ENCODE results near the gene SMC1B.
"Not testable (repeated sequence)": the region's sequence is repeated elsewhere in the genome, so short reads cannot be mapped to it uniquely, and the experiment has no call there.

SMC1B gene

GRCh38 chr22:45310331-45310976, 102.9 kb downstream of the SMC1B start:
- peak overlapping the region; percentile 66 to 96 (median 85) for H3K4me3 ChIP-seq
- peak overlapping the region; percentile 23 to 95 (median 84) for H3K27ac ChIP-seq

- H3K27ac ChIP-seq, result peak within 1 kb of the TSS; percentile 23 to 95 (median 84)
Observed at GRCh38 chr22:45309422-45310227, 103.8 kb downstream of the SMC1B start, which contains the start of gene FAM118A. TSS of gene FAM118A (plus strand) at chr22:45309934. CDS start at chr22:45322380, 12,446 bp downstream.

GRCh38 chr22:45308957-45309421, 104.4 kb downstream of the SMC1B start:
- peak overlapping the region; percentile 66 to 96 (median 85) for H3K4me3 ChIP-seq
- H3K27ac ChIP-seq, result peak overlapping the region in 20 of 21 experiments; percentile 62 to 94 (median 84)

More at GRCh38 chr22:45309422-45310227, 103.8 kb downstream of the SMC1B start, which contains the start of gene FAM118A:
- H3K4me3 ChIP-seq, result peak within 1 kb of the TSS; percentile 66 to 96 (median 85)

GRCh38 chr22:45308391-45308956, 104.9 kb downstream of the SMC1B start:
- peak overlapping the region in 17 of 21 experiments; percentile 41 to 94 (median 84) for H3K27ac ChIP-seq
- H3K4me3 ChIP-seq, result peak overlapping the region in 1 of 7 experiments; percentile 85

- Histone ChIP-seq H3K4me3 (no peak overlapping the region), H3K27ac (no peak overlapping the region)
Observed at GRCh38 chr22:45306139-45306538, 107.3 kb downstream of the SMC1B start.

GRCh38 chr22:45305456-45306075, 107.8 kb downstream of the SMC1B start:
- no peak overlapping the region for H3K4me3 ChIP-seq
- H3K27ac ChIP-seq, result peak overlapping the region in 1 of 21 experiments; percentile 24

- peak overlapping the region in 1 of 21 experiments; percentile 24 for H3K27ac ChIP-seq
Observed at GRCh38 chr22:45304971-45305370, 108.4 kb downstream of the SMC1B start.

GRCh38 chr22:45303181-45303580, 110.2 kb downstream of the SMC1B start:
- Histone ChIP-seq H3K27ac (peak overlapping the region in 1 of 21 experiments; percentile 25), H3K4me3 (no peak overlapping the region)

More at GRCh38 chr22:45304971-45305370, 108.4 kb downstream of the SMC1B start:
- no peak overlapping the region for H3K4me3 ChIP-seq

GRCh38 chr22:45302751-45303150, 110.6 kb downstream of the SMC1B start:
- peak overlapping the region in 2 of 21 experiments; percentile 25 to 34 for H3K27ac ChIP-seq

GRCh38 chr22:45298934-45299505, 114.4 kb downstream of the SMC1B start:
- Histone ChIP-seq H3K27ac (peak overlapping the region in 2 of 21 experiments; percentile 1 to 27), H3K4me3 (no peak overlapping the region)

More at GRCh38 chr22:45302751-45303150, 110.6 kb downstream of the SMC1B start:
- H3K4me3 ChIP-seq, result no peak overlapping the region

GRCh38 chr22:45296628-45297297, 116.6 kb downstream of the SMC1B start:
- Histone ChIP-seq H3K27ac (peak overlapping the region in 12 of 21 experiments; percentile 2 to 82 (median 60)), H3K4me3 (no peak overlapping the region)

- peak overlapping the region in 2 of 21 experiments; percentile 63 to 82 for H3K27ac ChIP-seq
- H3K4me3 ChIP-seq, result no peak overlapping the region
Observed at GRCh38 chr22:45295492-45295891, 117.9 kb downstream of the SMC1B start.

- not testable (repeated sequence) for H3K4me3 ChIP-seq, H3K27ac ChIP-seq
Observed at GRCh38 chr22:45295004-45295403, 118.4 kb downstream of the SMC1B start.

All from skin epidermis (tissue), 12 donors.